GM19025 (cell line): ENCODE results near the gene NKAIN2.

Source experiments
- ATAC-seq: cut with Tn5 transposase; IDR thresholded peaks from one replicate; pipeline ENCODE4 v1.9.1; 2021; ENCODE audit warnings: mild to moderate bottlenecking, low read depth, moderate library complexity; ENCODE audit not compliant: unreplicated experiment

NKAIN2 gene

GRCh38 chr6:124780623-124781022, 977.0 kb downstream of the NKAIN2 start:
- no peak for ATAC-seq

GRCh38 chr6:124783344-124783743, 979.7 kb downstream of the NKAIN2 start:
- no peak for ATAC-seq

GRCh38 chr6:124791156-124791555, 987.5 kb downstream of the NKAIN2 start:
- ATAC-seq = no peak

GRCh38 chr6:124792386-124792785, 988.7 kb downstream of the NKAIN2 start:
- no peak for ATAC-seq

GRCh38 chr6:124793398-124793797, 989.7 kb downstream of the NKAIN2 start:
- no peak for ATAC-seq

- ATAC-seq = no peak
Observed at GRCh38 chr6:124795643-124796463, 992.2 kb downstream of the NKAIN2 start.

- ATAC-seq = no peak
Observed at GRCh38 chr6:124796464-124796970, 992.9 kb downstream of the NKAIN2 start.

GRCh38 chr6:124797224-124797623, 993.6 kb downstream of the NKAIN2 start:
- ATAC-seq = no peak

- no peak for ATAC-seq
Observed at GRCh38 chr6:124798942-124799496, 995.4 kb downstream of the NKAIN2 start.

GRCh38 chr6:124799638-124800037, 996.0 kb downstream of the NKAIN2 start:
- ATAC-seq = no peak

- ATAC-seq = no peak
Observed at GRCh38 chr6:124800222-124800621, 996.6 kb downstream of the NKAIN2 start.

- ATAC-seq = no peak
Observed at GRCh38 chr6:124812067-124812466, 1008.4 kb downstream of the NKAIN2 start.

- ATAC-seq = no peak
Observed at GRCh38 chr6:124819346-124819745, 1015.7 kb downstream of the NKAIN2 start.

GRCh38 chr6:124822204-124822613, 1018.5 kb downstream of the NKAIN2 start:
- no peak for ATAC-seq

- ATAC-seq = no peak
Observed at GRCh38 chr6:124822721-124823120, 1019.1 kb downstream of the NKAIN2 start.

GRCh38 chr6:124823240-124824111, 1019.8 kb downstream of the NKAIN2 start:
- no peak for ATAC-seq

GRCh38 chr6:124825564-124825963, 1021.9 kb downstream of the NKAIN2 start:
- no peak for ATAC-seq

GRCh38 chr6:124829822-124830221, 1026.2 kb downstream of the NKAIN2 start:
- ATAC-seq = no peak

- no peak for ATAC-seq
Observed at GRCh38 chr6:124830506-124830905, 1026.8 kb downstream of the NKAIN2 start.

- no peak for ATAC-seq
Observed at GRCh38 chr6:124854338-124854922, 1050.8 kb downstream of the NKAIN2 start.

- ATAC-seq = no peak
Observed at GRCh38 chr6:124857746-124858145, 1054.1 kb downstream of the NKAIN2 start.
